Vagina (tissue), 2 donors: ENCODE results near the gene DGKI.

Source experiments
- POLR2A ChIP-seq, 2 donors: fragments of 450-650 bp; IDR thresholded peaks; one replicate each; pipeline ENCODE4 v1.6.1; 2017; ENCODE audit warnings: antibody characterized with exemption in 2 of 2, mild to moderate bottlenecking in 2 of 2, moderate library complexity in 2 of 2
- POLR2AphosphoS5 ChIP-seq, 2 donors: sonication (generic); formaldehyde crosslinking; IDR thresholded peaks; one replicate each; pipeline ENCODE4 v1.9.0; 2017; ENCODE audit warnings: antibody characterized with exemption in 2 of 2, mild to moderate bottlenecking in 2 of 2, low read depth in 1 of 2; ENCODE audit not compliant: insufficient read depth in 1 of 2
- TF ChIP-seq, protein P1 (sequence below), 3 experiments: fragments of 450-650 bp in 2 of 3; fragments of 200-600 bp in 1 of 3; sonication (generic) in 1 of 3; IDR thresholded peaks; one replicate each; pipeline ENCODE4 v1.5.1; 2017 to 2019; ENCODE audit warnings: antibody characterized with exemption in 3 of 3, mild to moderate bottlenecking in 2 of 3, moderate library complexity in 2 of 3

DNA sequence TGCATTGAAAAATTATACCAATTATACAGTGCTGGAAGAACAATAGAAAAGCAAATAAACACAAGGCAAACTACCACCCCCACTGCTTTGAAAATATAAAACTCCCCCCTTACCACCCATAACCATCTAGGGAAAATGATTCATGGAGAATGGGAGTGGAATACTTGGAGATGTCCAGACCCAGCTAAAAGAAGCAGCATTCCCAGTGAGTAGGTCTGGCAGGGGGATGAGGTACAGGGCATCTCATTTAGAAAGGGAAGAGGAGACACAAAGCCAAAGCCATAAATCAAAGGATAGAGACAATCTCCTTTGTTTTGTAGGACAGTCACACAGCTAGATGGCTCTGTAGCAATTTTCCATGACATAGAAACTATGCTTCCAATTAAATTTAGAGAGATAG, 36.0 kb upstream of the DGKI start:
- TF ChIP-seq, protein P1, sequence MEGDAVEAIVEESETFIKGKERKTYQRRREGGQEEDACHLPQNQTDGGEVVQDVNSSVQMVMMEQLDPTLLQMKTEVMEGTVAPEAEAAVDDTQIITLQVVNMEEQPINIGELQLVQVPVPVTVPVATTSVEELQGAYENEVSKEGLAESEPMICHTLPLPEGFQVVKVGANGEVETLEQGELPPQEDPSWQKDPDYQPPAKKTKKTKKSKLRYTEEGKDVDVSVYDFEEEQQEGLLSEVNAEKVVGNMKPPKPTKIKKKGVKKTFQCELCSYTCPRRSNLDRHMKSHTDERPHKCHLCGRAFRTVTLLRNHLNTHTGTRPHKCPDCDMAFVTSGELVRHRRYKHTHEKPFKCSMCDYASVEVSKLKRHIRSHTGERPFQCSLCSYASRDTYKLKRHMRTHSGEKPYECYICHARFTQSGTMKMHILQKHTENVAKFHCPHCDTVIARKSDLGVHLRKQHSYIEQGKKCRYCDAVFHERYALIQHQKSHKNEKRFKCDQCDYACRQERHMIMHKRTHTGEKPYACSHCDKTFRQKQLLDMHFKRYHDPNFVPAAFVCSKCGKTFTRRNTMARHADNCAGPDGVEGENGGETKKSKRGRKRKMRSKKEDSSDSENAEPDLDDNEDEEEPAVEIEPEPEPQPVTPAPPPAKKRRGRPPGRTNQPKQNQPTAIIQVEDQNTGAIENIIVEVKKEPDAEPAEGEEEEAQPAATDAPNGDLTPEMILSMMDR (IDR thresholded peaks at IDR 0.05) = no peak
- TF ChIP-seq POLR2A (IDR thresholded peaks at IDR 0.05) = no peak
- TF ChIP-seq POLR2AphosphoS5 (IDR thresholded peaks at IDR 0.05; ENCODE audit: insufficient read depth in 1 of 2, low read depth in 1 of 2) = no peak
